ENCODE measurements around the gene ARHGAP25. TPM values are rescaled to one million over a fixed set of nuclear protein-coding genes. Genes with fewer than 3 reads are reported as not detected.

The ARHGAP25 gene
- total and polyA plus RNA-seq, 2 donors (not counting 1 experiment from before 2014, with no cell fraction given): 2.7 to 5.8 TPM

- H4K20me1 ChIP-seq (ENCODE audit: control insufficient read depth, extremely low read depth, insufficient read depth, low read length): no peaks in the 10 kb centered on the region
- H3K36me3 ChIP-seq (ENCODE audit: control insufficient read depth, insufficient read depth, low read length): no peaks in the 10 kb centered on the region
- H3K27ac ChIP-seq (ENCODE audit: insufficient read depth, low read length): no peak overlapping the region
- no peaks in the 10 kb centered on the region for H3K79me2 ChIP-seq (ENCODE audit: control insufficient read depth, insufficient read depth, low read length)
- no peaks in the 10 kb centered on the region for H3K4me1 ChIP-seq (ENCODE audit: control insufficient read depth, extremely low read depth, insufficient read depth, low read length)
- no peak for DNase-seq (ENCODE audit: low read depth in 2 of 2)
- H2AFZ ChIP-seq (ENCODE audit: low read length): no peak overlapping the region
- no peak overlapping the region for H3K4me2 ChIP-seq (ENCODE audit: extremely low read depth, insufficient read depth, low read length)
- H3K27me3 ChIP-seq (ENCODE audit: control insufficient read depth, insufficient read depth, low read length): no peaks in the 10 kb centered on the region
- H3K9me3 ChIP-seq (ENCODE audit: control insufficient read depth, insufficient read depth, low read depth, low read length): no peaks in the 10 kb centered on the region
- H3K9ac ChIP-seq (ENCODE audit: insufficient read depth, low read length): no peak overlapping the region
- TF ChIP-seq EZH2 (IDR thresholded peaks at IDR 0.05; ENCODE audit: low read length, missing control alignments): no peak
- TF ChIP-seq, protein P1, sequence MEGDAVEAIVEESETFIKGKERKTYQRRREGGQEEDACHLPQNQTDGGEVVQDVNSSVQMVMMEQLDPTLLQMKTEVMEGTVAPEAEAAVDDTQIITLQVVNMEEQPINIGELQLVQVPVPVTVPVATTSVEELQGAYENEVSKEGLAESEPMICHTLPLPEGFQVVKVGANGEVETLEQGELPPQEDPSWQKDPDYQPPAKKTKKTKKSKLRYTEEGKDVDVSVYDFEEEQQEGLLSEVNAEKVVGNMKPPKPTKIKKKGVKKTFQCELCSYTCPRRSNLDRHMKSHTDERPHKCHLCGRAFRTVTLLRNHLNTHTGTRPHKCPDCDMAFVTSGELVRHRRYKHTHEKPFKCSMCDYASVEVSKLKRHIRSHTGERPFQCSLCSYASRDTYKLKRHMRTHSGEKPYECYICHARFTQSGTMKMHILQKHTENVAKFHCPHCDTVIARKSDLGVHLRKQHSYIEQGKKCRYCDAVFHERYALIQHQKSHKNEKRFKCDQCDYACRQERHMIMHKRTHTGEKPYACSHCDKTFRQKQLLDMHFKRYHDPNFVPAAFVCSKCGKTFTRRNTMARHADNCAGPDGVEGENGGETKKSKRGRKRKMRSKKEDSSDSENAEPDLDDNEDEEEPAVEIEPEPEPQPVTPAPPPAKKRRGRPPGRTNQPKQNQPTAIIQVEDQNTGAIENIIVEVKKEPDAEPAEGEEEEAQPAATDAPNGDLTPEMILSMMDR (conservative IDR thresholded peaks at IDR 0.05 in 1 of 2, IDR thresholded peaks at IDR 0.05 in 1 of 2; ENCODE audit: low read depth in 1 of 2, low read length in 2 of 2): no peak
- no peak overlapping the region for H3K4me3 ChIP-seq (replicated peaks in 1 of 4; ENCODE audit: control extremely low read depth in 1 of 4, insufficient read depth in 1 of 4, low read depth in 3 of 4, low read length in 4 of 4)
Observed at GRCh38 chr2:68865108-68865507, 130.5 kb downstream of the ARHGAP25 start.

DNA sequence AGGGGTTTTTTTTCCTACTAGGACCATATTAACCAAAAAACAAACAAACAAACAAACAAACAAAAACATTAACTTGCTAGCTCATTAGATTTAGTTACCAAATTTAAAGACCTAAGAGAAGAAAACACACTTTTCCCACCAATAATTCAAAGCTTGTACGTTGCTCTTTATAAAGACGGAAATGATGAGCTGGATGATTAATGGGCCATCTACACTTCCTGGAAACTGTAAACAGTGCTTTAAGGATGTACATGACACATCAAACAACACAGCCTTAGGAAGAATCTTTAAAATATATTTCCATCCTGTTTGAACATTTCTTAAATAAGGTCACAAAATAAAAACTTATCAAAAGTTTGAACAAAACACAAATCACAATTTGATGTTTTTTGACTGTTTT is 135.6 kb downstream of the ARHGAP25 start:
- H2AFZ ChIP-seq (ENCODE audit: low read length): no peak overlapping the region
- H4K20me1 ChIP-seq (ENCODE audit: control insufficient read depth, extremely low read depth, insufficient read depth, low read length): no peaks in the 10 kb centered on the region
- no peaks in the 10 kb centered on the region for H3K4me1 ChIP-seq (ENCODE audit: control insufficient read depth, extremely low read depth, insufficient read depth, low read length)
- no peak for DNase-seq (ENCODE audit: low read depth in 2 of 2)
- H3K27ac ChIP-seq (ENCODE audit: insufficient read depth, low read length): no peak overlapping the region
- H3K36me3 ChIP-seq (ENCODE audit: control insufficient read depth, insufficient read depth, low read length): no peaks in the 10 kb centered on the region
- no peak overlapping the region for H3K4me2 ChIP-seq (ENCODE audit: extremely low read depth, insufficient read depth, low read length)
- no peak overlapping the region for H3K9ac ChIP-seq (ENCODE audit: insufficient read depth, low read length)
- no peak for TF ChIP-seq EZH2 (IDR thresholded peaks at IDR 0.05; ENCODE audit: low read length, missing control alignments)
- TF ChIP-seq, protein P1 (conservative IDR thresholded peaks at IDR 0.05 in 1 of 2, IDR thresholded peaks at IDR 0.05 in 1 of 2; ENCODE audit: low read depth in 1 of 2, low read length in 2 of 2): no peak
- H3K27me3 ChIP-seq (ENCODE audit: control insufficient read depth, insufficient read depth, low read length): no peaks in the 10 kb centered on the region
- no peaks in the 10 kb centered on the region for H3K79me2 ChIP-seq (ENCODE audit: control insufficient read depth, insufficient read depth, low read length)
- no peak overlapping the region for H3K4me3 ChIP-seq (replicated peaks in 1 of 4; ENCODE audit: control extremely low read depth in 1 of 4, insufficient read depth in 1 of 4, low read depth in 3 of 4, low read length in 4 of 4)
- H3K9me3 ChIP-seq (ENCODE audit: control insufficient read depth, insufficient read depth, low read depth, low read length): no peaks in the 10 kb centered on the region

GRCh38 chr2:68871159-68871764 is 136.7 kb downstream of the ARHGAP25 start, which contains the start of gene BMP10:
BMP10 (minus strand) TSS chr2:68871397; CDS start chr2:68871358, 39 bp downstream.
- Histone ChIP-seq H4K20me1 (ENCODE audit: control insufficient read depth, extremely low read depth, insufficient read depth, low read length) (no peaks in the 10 kb centered on the region), H3K9ac (ENCODE audit: insufficient read depth, low read length) (no peak within 1 kb of the TSS), H3K27me3 (ENCODE audit: control insufficient read depth, insufficient read depth, low read length) (no peaks in the 10 kb centered on the region), H3K4me3 (replicated peaks in 1 of 4; ENCODE audit: control extremely low read depth in 1 of 4, insufficient read depth in 1 of 4, low read depth in 3 of 4, low read length in 4 of 4) (no peak within 1 kb of the TSS), H2AFZ (ENCODE audit: low read length) (no peak within 1 kb of the TSS), H3K4me1 (ENCODE audit: control insufficient read depth, extremely low read depth, insufficient read depth, low read length) (no peaks in the 10 kb centered on the region), H3K4me2 (ENCODE audit: extremely low read depth, insufficient read depth, low read length) (no peak within 1 kb of the TSS), H3K36me3 (ENCODE audit: control insufficient read depth, insufficient read depth, low read length) (no peaks in the 10 kb centered on the region), H3K79me2 (ENCODE audit: control insufficient read depth, insufficient read depth, low read length) (no peaks in the 10 kb centered on the region), H3K27ac (ENCODE audit: insufficient read depth, low read length) (no peak within 1 kb of the TSS), H3K9me3 (ENCODE audit: control insufficient read depth, insufficient read depth, low read depth, low read length) (no peaks in the 10 kb centered on the region)
- no peak for DNase-seq (ENCODE audit: low read depth in 2 of 2)
- TF ChIP-seq, protein P1 (conservative IDR thresholded peaks at IDR 0.05 in 1 of 2, IDR thresholded peaks at IDR 0.05 in 1 of 2; ENCODE audit: low read depth in 1 of 2, low read length in 2 of 2): no peak
- no peak for TF ChIP-seq EZH2 (IDR thresholded peaks at IDR 0.05; ENCODE audit: low read length, missing control alignments)

Other genes starting within 250 kb of the ARHGAP25 start
- gene PROKR1, start 91.2 kb upstream of the ARHGAP25 start, total RNA-seq: not detected in 2 replicates
- not detected in 2 replicates for gene PROKR1, start 91.2 kb upstream of the ARHGAP25 start, polyA plus RNA-seq
- gene BMP10, start 136.6 kb downstream of the ARHGAP25 start, total RNA-seq: not detected in 2 replicates
- gene BMP10, start 136.6 kb downstream of the ARHGAP25 start, polyA plus RNA-seq: not detected in 2 replicates
- gene GKN2, start 218.1 kb downstream of the ARHGAP25 start, total RNA-seq: not detected in 2 replicates
- gene GKN2, start 218.1 kb downstream of the ARHGAP25 start, polyA plus RNA-seq: not detected in 2 replicates
- gene GKN1, start 239.8 kb downstream of the ARHGAP25 start, total RNA-seq: not detected in 2 replicates
- not detected in 2 replicates for gene GKN1, start 239.8 kb downstream of the ARHGAP25 start, polyA plus RNA-seq

Measured in fibroblast of lung (primary cell).